Neural cell (in vitro differentiated cells): ENCODE results near the gene LRRC63. TPM values are rescaled to one million over a fixed set of nuclear protein-coding genes. Genes with fewer than 3 reads are reported as not detected.

Source experiments
- H2AFZ ChIP-seq: fragments of 200-600, 300-800 bp; sonication (generic), shearing (Covaris generic); 2 replicates; pipeline ENCODE4 v1.6.0; 2014; ENCODE audit warnings: low read depth, mild to moderate bottlenecking, antibody characterized with exemption, low read length, moderate library complexity
- H3F3A ChIP-seq: fragments of 200-600 bp; shearing (Covaris generic); 2 replicates; pipeline ENCODE4 v1.6.1; 2016; ENCODE audit warnings: mild to moderate bottlenecking, moderate library complexity, mixed read lengths, antibody characterized with exemption, low read length; ENCODE audit not compliant: insufficient read depth, poor library complexity, severe bottlenecking
- H3K27ac ChIP-seq: fragments of 200-600, 300-800 bp; sonication (generic), shearing (Covaris generic); 2 replicates; pipeline ENCODE4 v1.5.1; 2014; ENCODE audit warnings: mild to moderate bottlenecking, low read length, moderate library complexity
- H3K27me3 ChIP-seq: fragments of 300-800, 200-600 bp; sonication (generic), shearing (Covaris generic); 2 replicates; pipeline ENCODE4 v1.6.0; 2014; ENCODE audit warnings: mild to moderate bottlenecking, low read depth, low read length, moderate library complexity; ENCODE audit not compliant: insufficient read depth
- H3K36me3 ChIP-seq: fragments of 300-800, 200-600 bp; sonication (generic), shearing (Covaris generic); 2 replicates; pipeline ENCODE4 v1.5.1; 2014; ENCODE audit warnings: mild to moderate bottlenecking, antibody characterized with exemption, low read length, moderate library complexity; ENCODE audit not compliant: insufficient read depth
- H3K4me2 ChIP-seq: fragments of 300-800, 200-600 bp; sonication (generic), shearing (Covaris generic); 2 replicates; pipeline ENCODE4 v1.6.0; 2014; ENCODE audit warnings: mild to moderate bottlenecking, low read length
- H3K4me3 ChIP-seq: fragments of 300-800, 200-600 bp; sonication (generic), shearing (Covaris generic); 2 replicates; pipeline ENCODE4 v1.5.1; 2014; ENCODE audit warnings: mild to moderate bottlenecking, low read length, moderate library complexity
- H3K79me2 ChIP-seq: fragments of 200-600 bp; shearing (Covaris generic); replicated peaks from 2 replicates; pipeline ENCODE4 v1.6.0; 2014; ENCODE audit warnings: mild to moderate bottlenecking, low read length, moderate library complexity; ENCODE audit not compliant: insufficient read depth
- H3K9ac ChIP-seq: fragments of 300-800, 200-600 bp; sonication (generic), shearing (Covaris generic); 2 replicates; pipeline ENCODE4 v1.6.1; 2016; ENCODE audit warnings: mild to moderate bottlenecking, low read length, mixed read lengths
- H3K9me2 ChIP-seq: fragments of 200-600 bp; shearing (Covaris generic); 2 replicates; pipeline ENCODE4 v1.6.1; 2016; ENCODE audit warnings: mild to moderate bottlenecking, low read length, mixed read lengths; ENCODE audit not compliant: insufficient read depth
- H3K9me3 ChIP-seq: fragments of 200-600, 300-800 bp; sonication (generic), shearing (Covaris generic); 2 replicates; pipeline ENCODE4 v1.6.1; 2016; ENCODE audit warnings: mild to moderate bottlenecking, mixed run types, low read length, moderate library complexity, mixed read lengths
- H4K20me1 ChIP-seq: fragments of 200-600 bp; shearing (Covaris generic); 2 replicates; pipeline ENCODE4 v1.6.1; 2016; ENCODE audit warnings: mild to moderate bottlenecking, mixed run types; ENCODE audit not compliant: insufficient read depth
- CTCF ChIP-seq: fragments of 450-650 bp; IDR thresholded peaks from 2 replicates; pipeline ENCODE4 v1.5.1; 2014; ENCODE audit warnings: antibody characterized with exemption, mild to moderate bottlenecking, moderate library complexity; ENCODE audit not compliant: poor library complexity, severe bottlenecking
- EP300 ChIP-seq: fragments of 450-650 bp; conservative IDR thresholded peaks from 2 replicates; pipeline ENCODE4 v1.6.1; 2014; ENCODE audit warnings: antibody characterized with exemption, mild to moderate bottlenecking, moderate library complexity; ENCODE audit not compliant: poor library complexity, severe bottlenecking
- EZH2 ChIP-seq: fragments of 200-600, 300-800 bp; shearing (Covaris generic), sonication (generic); IDR thresholded peaks from 2 replicates; pipeline ENCODE4 v1.6.1; 2014; ENCODE audit warnings: antibody characterized with exemption, low read length, borderline replicate concordance, mild to moderate bottlenecking; ENCODE audit not compliant: insufficient read depth, poor library complexity, severe bottlenecking
- MXI1 ChIP-seq: fragments of 450-650 bp; conservative IDR thresholded peaks from 2 replicates; pipeline ENCODE4 v1.6.1; 2014; ENCODE audit warnings: antibody characterized with exemption, mild to moderate bottlenecking; ENCODE audit not compliant: poor library complexity, severe bottlenecking
- POLR2AphosphoS5 ChIP-seq: IDR thresholded peaks from 2 replicates; pipeline ENCODE4 v1.6.1; 2012
- RAD21 ChIP-seq: fragments of 450-650 bp; conservative IDR thresholded peaks from 2 replicates; pipeline ENCODE4 v1.6.1; 2014; ENCODE audit warnings: antibody characterized with exemption, mild to moderate bottlenecking, moderate library complexity
- REST ChIP-seq: IDR thresholded peaks from 2 replicates; pipeline ENCODE4 v1.6.1; 2012; ENCODE audit warnings: borderline replicate concordance
- SMC3 ChIP-seq: fragments of 450-650 bp; conservative IDR thresholded peaks from 2 replicates; pipeline ENCODE4 v1.6.1; 2014; ENCODE audit warnings: antibody characterized with exemption, mild to moderate bottlenecking, moderate library complexity; ENCODE audit not compliant: poor library complexity
- TAF1 ChIP-seq: IDR thresholded peaks from 2 replicates; pipeline ENCODE4 v1.6.1; 2012; ENCODE audit warnings: low read depth
- polyA plus RNA-seq: library from polyadenylated mRNA; depleted of rRNA; stranded (reverse); fragments of >200 nt; gene quantifications from 2 replicates; pipeline ENCODE4 v1.2.3, GENCODE V29; 2014

The LRRC63 gene
- polyA plus RNA-seq, 1 donor from 2014 or later = not detected

GRCh38 chr13:46315491-46316075, 103.9 kb downstream of the LRRC63 start:
- no peaks in the 10 kb centered on the region for H3K27me3 ChIP-seq
- H4K20me1 ChIP-seq = no peaks in the 10 kb centered on the region
- H3K9me3 ChIP-seq = no peaks in the 10 kb centered on the region
- no peak overlapping the region for H3K27ac ChIP-seq
- no peaks in the 10 kb centered on the region for H3K36me3 ChIP-seq
- H3K4me2 ChIP-seq = no peak overlapping the region
- H3F3A ChIP-seq = no peaks in the 10 kb centered on the region
- H3K4me3 ChIP-seq = no peak overlapping the region
- no peaks in the 10 kb centered on the region for H3K9me2 ChIP-seq
- no peak for TF ChIP-seq RAD21
- no peak for TF ChIP-seq MXI1
- TF ChIP-seq POLR2AphosphoS5 = no peak
- TF ChIP-seq REST = no peak
- no peak for TF ChIP-seq EP300
- TF ChIP-seq CTCF = no peak
- TF ChIP-seq TAF1 = no peak
- TF ChIP-seq EZH2 = no peak
- TF ChIP-seq SMC3 = no peak
- no peak overlapping the region for H3K9ac ChIP-seq
- H3K79me2 ChIP-seq = no peaks in the 10 kb centered on the region
- H2AFZ ChIP-seq = no peak overlapping the region

GRCh38 chr13:46317120-46317519, 105.4 kb downstream of the LRRC63 start:
- Histone ChIP-seq H3K9ac (no peak overlapping the region), H3K79me2 (no peaks in the 10 kb centered on the region), H2AFZ (no peak overlapping the region), H3K9me2 (no peaks in the 10 kb centered on the region), H3F3A (no peaks in the 10 kb centered on the region), H3K4me2 (no peak overlapping the region), H3K27me3 (no peaks in the 10 kb centered on the region), H4K20me1 (no peaks in the 10 kb centered on the region), H3K36me3 (no peaks in the 10 kb centered on the region), H3K27ac (no peak overlapping the region), H3K4me3 (no peak overlapping the region), H3K9me3 (no peaks in the 10 kb centered on the region)
- TF ChIP-seq REST = no peak
- TF ChIP-seq CTCF = peak; percentile 34
- TF ChIP-seq EP300 = no peak
- TF ChIP-seq POLR2AphosphoS5 = no peak
- peak; percentile 45 for TF ChIP-seq RAD21
- TF ChIP-seq EZH2 = no peak
- TF ChIP-seq MXI1 = no peak
- peak; percentile 18 for TF ChIP-seq SMC3
